Karpas-422 (cell line): ENCODE results near the gene LOXHD1. TPM values are rescaled to one million over a fixed set of nuclear protein-coding genes. Genes with fewer than 3 reads are reported as not detected.

ENCODE experiments used
- DNase-seq: peaks from one replicate; pipeline ENCODE4 v3.0.0-alpha.2; 2015
- H2AFZ ChIP-seq: fragments of 200-600 bp; sonication (generic); 2 replicates; pipeline ENCODE4 v1.6.1; 2014; ENCODE audit warnings: antibody characterized with exemption, low read length, mixed read lengths
- H3K27ac ChIP-seq: fragments of 200-600 bp; sonication (generic); 2 replicates; pipeline ENCODE4 v1.5.1; 2014; ENCODE audit warnings: mild to moderate bottlenecking, low read length, moderate library complexity
- H3K27me3 ChIP-seq: fragments of 200-600 bp; sonication (generic); 2 replicates; pipeline ENCODE4 v1.6.1; 2014; ENCODE audit warnings: low read length, mixed read lengths
- H3K36me3 ChIP-seq: fragments of 200-600 bp; sonication (generic); 2 replicates; pipeline ENCODE4 v1.6.1; 2014; ENCODE audit warnings: low read length, mixed read lengths; ENCODE audit not compliant: insufficient read depth
- H3K4me1 ChIP-seq: fragments of 200-600 bp; sonication (generic); 2 replicates; pipeline ENCODE4 v1.6.1; 2014; ENCODE audit warnings: mild to moderate bottlenecking, low read length, mixed read lengths
- H3K4me2 ChIP-seq: fragments of 200-600 bp; sonication (generic); 2 replicates; pipeline ENCODE4 v1.6.1; 2014; ENCODE audit warnings: low read length, low read depth, mild to moderate bottlenecking; ENCODE audit not compliant: poor library complexity, severe bottlenecking
- H3K4me3 ChIP-seq: fragments of 200-600 bp; sonication (generic); 2 replicates; pipeline ENCODE4 v1.5.1; 2014; ENCODE audit warnings: mild to moderate bottlenecking, antibody characterized with exemption, low read length, mixed read lengths
- H3K79me2 ChIP-seq: fragments of 200-600 bp; sonication (generic); 2 replicates; pipeline ENCODE4 v1.6.1; 2014; ENCODE audit warnings: mild to moderate bottlenecking, low read length, mixed read lengths
- H3K9ac ChIP-seq: fragments of 200-600 bp; sonication (generic); 2 replicates; pipeline ENCODE4 v1.6.0; 2014; ENCODE audit warnings: low read length
- H3K9me2 ChIP-seq: fragments of 200-600 bp; sonication (generic), shearing (Covaris generic); replicated peaks from 2 replicates; pipeline ENCODE4 v1.6.0; 2014; ENCODE audit warnings: mild to moderate bottlenecking, low read length, moderate library complexity; ENCODE audit not compliant: insufficient read depth
- H3K9me3 ChIP-seq: fragments of 300-700, 200-600 bp; sonication (generic); 2 replicates; pipeline ENCODE4 v1.6.1; 2014; ENCODE audit warnings: low read length, mixed read lengths
- H4K20me1 ChIP-seq: fragments of 200-600 bp; sonication (generic); 2 replicates; pipeline ENCODE4 v1.6.1; 2014; ENCODE audit warnings: mild to moderate bottlenecking, antibody characterized with exemption, low read length, low read depth; ENCODE audit not compliant: insufficient read depth
- total RNA-seq: library from RNA; depleted of rRNA; stranded (reverse); fragments of >200 nt; shearing (Covaris generic); gene quantifications from 2 replicates; pipeline ENCODE4 v1.2.3, GENCODE V29; 2014; ENCODE audit warnings: low replicate concordance

Gene LOXHD1
- total RNA-seq, 1 experiment from 2014 or later, result not detected

GRCh38 chr18:46460754-46461153, 196.3 kb downstream of the LOXHD1 start:
- Histone ChIP-seq H3K79me2 (no peaks in the 10 kb centered on the region), H3K27me3 (no peaks in the 10 kb centered on the region), H2AFZ (no peak overlapping the region), H3K4me3 (no peak overlapping the region), H3K9me3 (no peaks in the 10 kb centered on the region), H3K9me2 (no peaks in the 10 kb centered on the region), H3K27ac (no peak overlapping the region), H3K4me1 (no peaks in the 10 kb centered on the region), H3K9ac (no peak overlapping the region), H3K4me2 (no peak overlapping the region), H4K20me1 (no peaks in the 10 kb centered on the region), H3K36me3 (no peaks in the 10 kb centered on the region)
- DNase-seq, result no peak

DNA sequence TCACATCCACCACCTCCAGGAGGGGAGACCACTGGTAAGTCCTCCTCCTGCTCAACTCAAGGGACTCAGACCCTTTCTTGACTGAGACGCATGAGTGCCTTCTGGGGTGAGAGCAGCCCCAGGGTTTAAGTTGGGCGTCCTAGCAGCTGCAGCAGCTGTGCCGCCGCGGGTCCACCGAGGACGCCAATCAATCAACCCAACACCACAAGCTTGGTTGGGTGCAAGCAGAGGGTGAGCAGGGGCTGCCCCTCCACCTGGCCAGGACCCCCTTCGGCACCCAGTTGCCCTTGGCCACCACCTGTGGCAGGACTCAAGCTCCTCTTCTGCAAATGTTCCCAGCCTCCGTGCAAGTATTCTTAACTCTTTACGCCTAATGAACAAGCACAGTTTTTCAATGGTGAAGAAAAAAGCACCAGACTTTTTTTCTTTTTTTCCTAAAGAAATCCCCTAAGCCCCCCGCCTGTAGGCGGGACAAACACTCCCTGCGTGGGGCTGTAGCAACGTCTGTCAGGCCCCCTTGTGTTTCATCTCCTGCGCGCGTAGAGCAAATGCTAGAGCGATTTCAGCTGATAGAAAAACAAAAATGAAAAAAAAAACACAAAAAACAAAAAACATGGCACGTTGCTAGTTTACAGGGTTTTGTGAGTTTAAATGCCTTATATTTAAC, 197.1 kb downstream of the LOXHD1 start:
- Histone ChIP-seq H3K9me2 (no peaks in the 10 kb centered on the region), H3K4me2 (no peak overlapping the region), H3K9me3 (no peaks in the 10 kb centered on the region), H3K27ac (no peak overlapping the region), H2AFZ (no peak overlapping the region), H3K4me3 (no peak overlapping the region), H4K20me1 (no peaks in the 10 kb centered on the region), H3K36me3 (no peaks in the 10 kb centered on the region), H3K27me3 (no peaks in the 10 kb centered on the region), H3K4me1 (no peaks in the 10 kb centered on the region), H3K79me2 (no peaks in the 10 kb centered on the region), H3K9ac (no peak overlapping the region)
- DNase-seq, result no peak

DNA sequence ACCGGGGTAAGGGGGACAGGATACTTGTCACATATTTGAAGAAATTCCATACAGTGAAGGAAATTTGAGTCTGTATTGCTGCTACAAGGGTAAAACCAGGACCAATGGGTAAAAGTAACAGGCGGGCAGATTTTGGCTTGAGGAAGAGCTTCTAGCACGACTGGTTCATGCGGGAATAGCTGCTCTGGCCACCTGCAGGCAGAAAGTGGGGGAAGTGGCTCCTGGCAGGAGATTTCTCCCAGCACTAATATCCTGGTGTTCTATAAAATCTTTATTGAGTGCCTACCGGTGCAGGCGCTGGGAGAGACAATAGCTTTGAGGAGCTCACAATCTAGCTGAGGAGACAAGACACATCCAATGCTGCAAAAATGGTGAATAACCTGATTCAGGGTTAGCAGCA, 198.5 kb downstream of the LOXHD1 start:
- Histone ChIP-seq H3K4me3 (no peak overlapping the region), H3K9me3 (no peaks in the 10 kb centered on the region), H4K20me1 (no peaks in the 10 kb centered on the region), H3K27ac (no peak overlapping the region), H3K27me3 (no peaks in the 10 kb centered on the region), H3K4me1 (no peaks in the 10 kb centered on the region), H2AFZ (no peak overlapping the region), H3K9ac (no peak overlapping the region), H3K9me2 (no peaks in the 10 kb centered on the region), H3K79me2 (no peaks in the 10 kb centered on the region), H3K4me2 (no peak overlapping the region), H3K36me3 (no peaks in the 10 kb centered on the region)
- no peak for DNase-seq

DNA sequence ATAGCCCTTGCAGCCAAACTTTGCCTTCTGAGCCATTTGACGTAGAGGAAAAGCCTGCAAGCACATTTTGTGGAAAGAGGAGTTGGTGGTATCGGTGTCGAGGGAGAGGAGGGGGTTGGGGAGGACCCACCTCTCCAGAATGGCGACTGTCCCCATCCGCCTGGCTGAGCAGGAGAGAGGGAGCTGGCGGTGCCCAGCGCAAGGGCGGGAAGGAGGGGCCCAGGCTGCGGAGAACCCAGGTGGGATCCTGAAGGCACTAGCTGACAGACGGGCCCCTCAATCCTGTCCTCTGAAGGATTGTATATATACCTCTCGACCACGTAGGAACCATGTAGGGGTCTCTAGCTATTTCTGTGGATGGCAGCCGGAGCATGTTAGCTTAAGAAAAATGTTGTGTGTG, 200.3 kb downstream of the LOXHD1 start:
- Histone ChIP-seq H3K36me3 (no peaks in the 10 kb centered on the region), H3K9me2 (no peaks in the 10 kb centered on the region), H4K20me1 (no peaks in the 10 kb centered on the region), H3K9me3 (no peaks in the 10 kb centered on the region), H3K4me3 (no peak overlapping the region), H3K27ac (no peak overlapping the region), H3K27me3 (no peaks in the 10 kb centered on the region), H3K4me1 (no peaks in the 10 kb centered on the region), H3K4me2 (no peak overlapping the region), H3K79me2 (no peaks in the 10 kb centered on the region), H3K9ac (no peak overlapping the region), H2AFZ (no peak overlapping the region)
- no peak for DNase-seq

GRCh38 chr18:46452820-46453219, 204.2 kb downstream of the LOXHD1 start:
- no peaks in the 10 kb centered on the region for H3K9me3 ChIP-seq
- H3K9me2 ChIP-seq, result no peaks in the 10 kb centered on the region
- no peak for DNase-seq
- no peaks in the 10 kb centered on the region for H4K20me1 ChIP-seq
- no peak overlapping the region for H3K4me3 ChIP-seq
- H3K27me3 ChIP-seq, result no peaks in the 10 kb centered on the region
- H3K4me1 ChIP-seq, result no peaks in the 10 kb centered on the region
- no peaks in the 10 kb centered on the region for H3K36me3 ChIP-seq
- H3K27ac ChIP-seq, result no peak overlapping the region
- H3K79me2 ChIP-seq, result no peaks in the 10 kb centered on the region
- no peak overlapping the region for H3K4me2 ChIP-seq
- H3K9ac ChIP-seq, result no peak overlapping the region
- H2AFZ ChIP-seq, result no peak overlapping the region

GRCh38 chr18:46449499-46449898, 207.5 kb downstream of the LOXHD1 start:
- no peak overlapping the region for H3K4me3 ChIP-seq
- H3K79me2 ChIP-seq, result no peaks in the 10 kb centered on the region
- no peak overlapping the region for H3K27ac ChIP-seq
- no peak overlapping the region for H3K4me2 ChIP-seq
- no peaks in the 10 kb centered on the region for H3K36me3 ChIP-seq
- H3K4me1 ChIP-seq, result no peaks in the 10 kb centered on the region
- H3K27me3 ChIP-seq, result no peaks in the 10 kb centered on the region
- H3K9me3 ChIP-seq, result no peaks in the 10 kb centered on the region
- DNase-seq, result no peak
- no peaks in the 10 kb centered on the region for H3K9me2 ChIP-seq
- no peak overlapping the region for H3K9ac ChIP-seq
- H2AFZ ChIP-seq, result no peak overlapping the region
- H4K20me1 ChIP-seq, result no peaks in the 10 kb centered on the region

- H3K79me2 ChIP-seq, result no peaks in the 10 kb centered on the region
- no peaks in the 10 kb centered on the region for H3K27me3 ChIP-seq
- no peak overlapping the region for H3K4me3 ChIP-seq
- H3K27ac ChIP-seq, result no peak overlapping the region
- H3K9ac ChIP-seq, result no peak overlapping the region
- no peaks in the 10 kb centered on the region for H3K36me3 ChIP-seq
- H3K4me1 ChIP-seq, result no peaks in the 10 kb centered on the region
- no peak for DNase-seq
- no peaks in the 10 kb centered on the region for H3K9me2 ChIP-seq
- H2AFZ ChIP-seq, result no peak overlapping the region
- H3K4me2 ChIP-seq, result no peak overlapping the region
- H4K20me1 ChIP-seq, result no peaks in the 10 kb centered on the region
- H3K9me3 ChIP-seq, result no peaks in the 10 kb centered on the region
Measured at GRCh38 chr18:46449033-46449432, 208.0 kb downstream of the LOXHD1 start.

- H3K9me3 ChIP-seq, result no peaks in the 10 kb centered on the region
- H3K36me3 ChIP-seq, result no peaks in the 10 kb centered on the region
- no peaks in the 10 kb centered on the region for H3K9me2 ChIP-seq
- H3K4me3 ChIP-seq, result no peak overlapping the region
- H3K27me3 ChIP-seq, result no peaks in the 10 kb centered on the region
- H3K4me2 ChIP-seq, result no peak overlapping the region
- no peaks in the 10 kb centered on the region for H3K4me1 ChIP-seq
- H4K20me1 ChIP-seq, result no peaks in the 10 kb centered on the region
- no peak for DNase-seq
- no peaks in the 10 kb centered on the region for H3K79me2 ChIP-seq
- no peak overlapping the region for H2AFZ ChIP-seq
- no peak overlapping the region for H3K27ac ChIP-seq
- H3K9ac ChIP-seq, result no peak overlapping the region
Measured at GRCh38 chr18:46448347-46448746, 208.7 kb downstream of the LOXHD1 start.

DNA sequence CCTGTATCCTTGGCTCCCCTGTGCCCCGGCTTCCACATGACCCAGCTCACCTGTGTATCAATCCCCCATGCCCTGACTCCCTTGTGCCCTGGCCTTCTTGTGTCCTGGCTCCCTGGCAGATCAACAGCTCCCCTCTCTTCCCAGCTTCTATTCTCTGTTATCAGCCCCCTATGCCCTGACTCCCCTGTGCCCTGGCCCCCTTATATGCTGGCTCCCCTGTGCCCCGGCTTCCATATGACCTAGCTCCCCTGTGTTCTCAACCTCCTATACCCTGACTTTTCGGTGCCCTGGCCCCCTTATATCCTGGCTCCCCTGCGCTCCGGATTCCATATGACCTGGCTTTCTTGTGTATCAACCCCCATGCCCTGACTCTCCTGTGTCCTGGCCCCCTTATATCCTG, 209.2 kb downstream of the LOXHD1 start:
- no peak overlapping the region for H2AFZ ChIP-seq
- H3K27ac ChIP-seq, result no peak overlapping the region
- no peaks in the 10 kb centered on the region for H3K79me2 ChIP-seq
- no peak overlapping the region for H3K4me2 ChIP-seq
- no peaks in the 10 kb centered on the region for H3K27me3 ChIP-seq
- no peak overlapping the region for H3K9ac ChIP-seq
- no peak overlapping the region for H3K4me3 ChIP-seq
- no peaks in the 10 kb centered on the region for H3K36me3 ChIP-seq
- no peaks in the 10 kb centered on the region for H3K4me1 ChIP-seq
- H3K9me2 ChIP-seq, result no peaks in the 10 kb centered on the region
- no peak for DNase-seq
- H4K20me1 ChIP-seq, result no peaks in the 10 kb centered on the region
- H3K9me3 ChIP-seq, result no peaks in the 10 kb centered on the region
